HuH-7 (cell line): Measurements from ENCODE around the gene PPP6R3.
"Not testable (repeated sequence)": the region's sequence is repeated elsewhere in the genome, so short reads cannot be mapped to it uniquely, and the experiment has no call there.

ENCODE experiments used
- DNase-seq: peaks from one replicate; pipeline ENCODE4 v3.0.0; 2011; ENCODE audit warnings: low spot score

Gene PPP6R3

GRCh38 chr11:68460741-68461574 is at the start of gene PPP6R3:
TSS of gene PPP6R3 (plus strand) at chr11:68460752. CDS start at chr11:68537665, 76,913 bp downstream.
- peak; percentile 68 for DNase-seq

GRCh38 chr11:68411501-68411991 is 49.0 kb upstream of the PPP6R3 start:
- DNase-seq, result no peak

- DNase-seq, result no peak
These were observed 47.7 kb upstream of the PPP6R3 start for GRCh38 chr11:68412593-68413475.

GRCh38 chr11:68413591-68413999 is 47.0 kb upstream of the PPP6R3 start:
- DNase-seq, result no peak

GRCh38 chr11:68414496-68415221 is 45.9 kb upstream of the PPP6R3 start:
- DNase-seq, result no peak

GRCh38 chr11:68416070-68416578 is 44.4 kb upstream of the PPP6R3 start:
- no peak for DNase-seq

- no peak for DNase-seq
These were observed 41.9 kb upstream of the PPP6R3 start for GRCh38 chr11:68418648-68419047.

- DNase-seq, result no peak
These were observed 40.4 kb upstream of the PPP6R3 start for GRCh38 chr11:68420171-68420570.

- no peak for DNase-seq
These were observed 37.1 kb upstream of the PPP6R3 start for GRCh38 chr11:68423481-68423880.

- DNase-seq, result no peak
These were observed 36.4 kb upstream of the PPP6R3 start for GRCh38 chr11:68424101-68424632.

GRCh38 chr11:68424981-68425865 is 35.3 kb upstream of the PPP6R3 start:
- DNase-seq, result no peak

GRCh38 chr11:68425866-68426380 is 34.6 kb upstream of the PPP6R3 start:
- no peak for DNase-seq

GRCh38 chr11:68429661-68430060 is 30.9 kb upstream of the PPP6R3 start:
- no peak for DNase-seq

GRCh38 chr11:68430384-68430783 is 30.2 kb upstream of the PPP6R3 start:
- no peak for DNase-seq

- DNase-seq, result no peak
These were observed 29.8 kb upstream of the PPP6R3 start for GRCh38 chr11:68430801-68431200.

- DNase-seq, result no peak
These were observed 28.4 kb upstream of the PPP6R3 start for GRCh38 chr11:68431984-68432645.

GRCh38 chr11:68432874-68433273 is 27.7 kb upstream of the PPP6R3 start:
- no peak for DNase-seq

GRCh38 chr11:68433541-68433940 is 27.0 kb upstream of the PPP6R3 start:
- DNase-seq, result no peak

GRCh38 chr11:68434159-68434558 is 26.4 kb upstream of the PPP6R3 start:
- DNase-seq, result not testable (repeated sequence)
